ENCODE data around the gene TJP1.
"Not testable (repeated sequence)": the region's sequence is repeated elsewhere in the genome, so short reads cannot be mapped to it uniquely, and the experiment has no call there.

Gene TJP1

GRCh38 chr15:29765898-29766527, 56.3 kb downstream of the TJP1 start:
- H3K27ac Mint-ChIP-seq = no peak overlapping the region
- no peaks in the 10 kb centered on the region for H3K4me1 Mint-ChIP-seq (ENCODE audit: low read depth)
- H3K27me3 Mint-ChIP-seq = peaks cover 37% of the 10 kb centered on the region
- no peaks in the 10 kb centered on the region for H3K36me3 Mint-ChIP-seq (ENCODE audit: low read depth)
- no peaks in the 10 kb centered on the region for H3K9me3 Mint-ChIP-seq
- H3K4me3 Mint-ChIP-seq = no peak overlapping the region

GRCh38 chr15:29765234-29765841, 56.9 kb downstream of the TJP1 start:
- Mint-ChIP-seq H3K36me3 (ENCODE audit: low read depth) (no peaks in the 10 kb centered on the region), H3K4me3 (no peak overlapping the region), H3K9me3 (no peaks in the 10 kb centered on the region), H3K4me1 (ENCODE audit: low read depth) (no peaks in the 10 kb centered on the region), H3K27ac (no peak overlapping the region), H3K27me3 (peaks cover 37% of the 10 kb centered on the region)

- no peaks in the 10 kb centered on the region for H3K4me1 Mint-ChIP-seq (ENCODE audit: low read depth)
Observed at GRCh38 chr15:29759596-29759995, 62.7 kb downstream of the TJP1 start.

GRCh38 chr15:29756358-29757267, 65.7 kb downstream of the TJP1 start:
- Mint-ChIP-seq H3K27ac (no peak overlapping the region), H3K36me3 (ENCODE audit: low read depth) (no peaks in the 10 kb centered on the region), H3K4me1 (ENCODE audit: low read depth) (no peaks in the 10 kb centered on the region), H3K4me3 (no peak overlapping the region), H3K27me3 (peaks cover 19% of the 10 kb centered on the region), H3K9me3 (peaks cover 5% of the 10 kb centered on the region)

More at GRCh38 chr15:29759596-29759995, 62.7 kb downstream of the TJP1 start:
- H3K27ac Mint-ChIP-seq = no peak overlapping the region
- peaks cover 30% of the 10 kb centered on the region for H3K27me3 Mint-ChIP-seq
- H3K4me3 Mint-ChIP-seq = no peak overlapping the region
- H3K36me3 Mint-ChIP-seq (ENCODE audit: low read depth) = no peaks in the 10 kb centered on the region
- H3K9me3 Mint-ChIP-seq = no peaks in the 10 kb centered on the region

- H3K27me3 Mint-ChIP-seq = peaks cover 23% of the 10 kb centered on the region
- H3K36me3 Mint-ChIP-seq (ENCODE audit: low read depth); H3K4me3 Mint-ChIP-seq; H3K9me3 Mint-ChIP-seq; H3K27ac Mint-ChIP-seq; H3K4me1 Mint-ChIP-seq (ENCODE audit: low read depth): not testable (repeated sequence)
Observed at GRCh38 chr15:29754009-29754408, 68.3 kb downstream of the TJP1 start.

- Mint-ChIP-seq H3K27ac (no peak overlapping the region), H3K9me3 (peaks cover 5% of the 10 kb centered on the region), H3K4me3 (no peak overlapping the region), H3K27me3 (peaks cover 20% of the 10 kb centered on the region), H3K36me3 (ENCODE audit: low read depth) (no peaks in the 10 kb centered on the region), H3K4me1 (ENCODE audit: low read depth) (no peaks in the 10 kb centered on the region)
Observed at GRCh38 chr15:29753506-29753905, 68.8 kb downstream of the TJP1 start.

GRCh38 chr15:29750754-29751153, 71.5 kb downstream of the TJP1 start:
- no peaks in the 10 kb centered on the region for H3K4me1 Mint-ChIP-seq (ENCODE audit: low read depth)
- H3K27me3 Mint-ChIP-seq = peaks cover 14% of the 10 kb centered on the region
- peaks cover 5% of the 10 kb centered on the region for H3K9me3 Mint-ChIP-seq
- H3K27ac Mint-ChIP-seq = no peak overlapping the region
- H3K4me3 Mint-ChIP-seq = no peak overlapping the region
- no peaks in the 10 kb centered on the region for H3K36me3 Mint-ChIP-seq (ENCODE audit: low read depth)

- Mint-ChIP-seq H3K4me1 (ENCODE audit: low read depth) (no peaks in the 10 kb centered on the region), H3K27me3 (peaks cover 14% of the 10 kb centered on the region), H3K9me3 (peaks cover 5% of the 10 kb centered on the region), H3K36me3 (ENCODE audit: low read depth) (no peaks in the 10 kb centered on the region), H3K4me3 (no peak overlapping the region), H3K27ac (no peak overlapping the region)
Observed at GRCh38 chr15:29749365-29750086, 72.7 kb downstream of the TJP1 start.

GRCh38 chr15:29747837-29748417, 74.3 kb downstream of the TJP1 start:
- Mint-ChIP-seq H3K4me1 (ENCODE audit: low read depth) (no peaks in the 10 kb centered on the region), H3K36me3 (ENCODE audit: low read depth) (no peaks in the 10 kb centered on the region), H3K4me3 (no peak overlapping the region), H3K27me3 (peaks cover 22% of the 10 kb centered on the region), H3K9me3 (no peaks in the 10 kb centered on the region), H3K27ac (no peak overlapping the region)

- Mint-ChIP-seq H3K4me3 (no peak overlapping the region), H3K27me3 (peaks cover 14% of the 10 kb centered on the region), H3K36me3 (ENCODE audit: low read depth) (no peaks in the 10 kb centered on the region), H3K27ac (no peak overlapping the region), H3K4me1 (ENCODE audit: low read depth) (no peaks in the 10 kb centered on the region), H3K9me3 (no peaks in the 10 kb centered on the region)
Observed at GRCh38 chr15:29743475-29743874, 78.8 kb downstream of the TJP1 start.

- no peak overlapping the region for H3K4me3 Mint-ChIP-seq
- no peaks in the 10 kb centered on the region for H3K9me3 Mint-ChIP-seq
- no peak overlapping the region for H3K27ac Mint-ChIP-seq
- no peaks in the 10 kb centered on the region for H3K36me3 Mint-ChIP-seq (ENCODE audit: low read depth)
- peaks cover 22% of the 10 kb centered on the region for H3K27me3 Mint-ChIP-seq
- H3K4me1 Mint-ChIP-seq (ENCODE audit: low read depth) = no peaks in the 10 kb centered on the region
Observed at GRCh38 chr15:29740692-29741311, 81.5 kb downstream of the TJP1 start.

- H3K4me3 Mint-ChIP-seq = no peak overlapping the region
- no peaks in the 10 kb centered on the region for H3K9me3 Mint-ChIP-seq
- H3K27me3 Mint-ChIP-seq = peaks cover 8% of the 10 kb centered on the region
- no peaks in the 10 kb centered on the region for H3K36me3 Mint-ChIP-seq (ENCODE audit: low read depth)
- no peak overlapping the region for H3K27ac Mint-ChIP-seq
- H3K4me1 Mint-ChIP-seq (ENCODE audit: low read depth) = no peaks in the 10 kb centered on the region
Observed at GRCh38 chr15:29736744-29737020, 85.6 kb downstream of the TJP1 start.

GRCh38 chr15:29736012-29736743, 86.1 kb downstream of the TJP1 start:
- H3K4me1 Mint-ChIP-seq (ENCODE audit: low read depth) = no peaks in the 10 kb centered on the region
- no peak overlapping the region for H3K4me3 Mint-ChIP-seq
- no peaks in the 10 kb centered on the region for H3K36me3 Mint-ChIP-seq (ENCODE audit: low read depth)
- no peak overlapping the region for H3K27ac Mint-ChIP-seq
- no peaks in the 10 kb centered on the region for H3K9me3 Mint-ChIP-seq
- H3K27me3 Mint-ChIP-seq = peaks cover 8% of the 10 kb centered on the region

Measured in stimulated activated naive CD8-positive, alpha-beta T cell treated with anti-CD3 and anti-CD28 coated beads, Interleukin-15, Interleukin-2, amounts not matched to agents 100 ng/mL and 50 ng/mL, for 24 hours (primary cell).